SK-N-DZ (cell line): ENCODE results near the gene WDR91.
"Not testable (repeated sequence)": the region's sequence is repeated elsewhere in the genome, so short reads cannot be mapped to it uniquely, and the experiment has no call there.

ENCODE experiments used
- DNase-seq: peaks from one replicate; pipeline ENCODE4 v3.0.0-alpha.2; 2015; ENCODE audit warnings: low spot score

WDR91 gene

DNA sequence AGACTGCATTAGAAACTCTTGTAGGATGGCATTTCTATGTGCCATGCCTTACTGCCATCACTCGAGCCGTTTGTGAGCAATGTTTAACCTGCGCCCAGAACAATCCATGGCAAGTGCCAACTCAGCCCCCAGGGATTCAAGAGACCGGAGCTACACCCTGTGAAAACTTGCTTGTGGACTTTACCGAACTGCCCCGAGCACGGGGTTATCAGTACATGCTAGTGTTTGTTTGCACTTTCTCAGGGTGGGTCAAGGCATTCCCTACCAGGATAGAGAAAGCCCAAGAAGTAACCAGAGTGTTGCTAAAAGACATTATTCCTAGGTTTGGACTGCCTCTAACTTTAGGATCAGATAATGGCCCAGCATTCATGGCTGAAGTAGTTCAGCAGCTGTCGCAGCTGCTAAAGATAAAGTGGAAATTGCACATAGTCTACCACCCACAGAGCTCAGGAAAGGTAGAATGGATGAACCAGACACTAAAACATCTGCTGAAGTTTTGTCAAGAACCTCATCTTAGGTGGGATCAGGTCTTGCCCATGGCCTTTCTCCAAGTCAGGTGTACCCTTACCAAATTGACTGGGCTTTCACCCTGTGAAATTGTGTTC, 31.9 kb downstream of the WDR91 start:
- DNase-seq = no peak

DNA sequence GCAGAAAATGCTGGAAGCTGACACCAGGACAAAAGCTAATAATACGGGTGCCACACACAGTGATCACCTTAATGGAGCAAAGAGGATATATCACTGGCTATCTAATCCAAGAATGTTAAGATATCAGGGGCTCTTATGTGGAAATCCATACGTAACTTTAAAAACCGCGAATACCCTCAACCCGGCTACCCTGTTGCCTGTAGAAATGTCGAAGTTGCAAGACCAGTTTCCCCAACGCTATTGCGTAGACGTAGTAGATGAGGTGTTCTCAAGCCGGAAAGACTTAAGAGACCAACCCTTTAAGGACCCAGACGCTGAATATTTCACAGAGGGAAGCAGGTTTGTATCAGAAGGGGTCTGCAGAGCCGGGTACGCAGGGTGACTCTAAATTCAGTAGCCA, 33.0 kb downstream of the WDR91 start:
- DNase-seq = no peak

DNA sequence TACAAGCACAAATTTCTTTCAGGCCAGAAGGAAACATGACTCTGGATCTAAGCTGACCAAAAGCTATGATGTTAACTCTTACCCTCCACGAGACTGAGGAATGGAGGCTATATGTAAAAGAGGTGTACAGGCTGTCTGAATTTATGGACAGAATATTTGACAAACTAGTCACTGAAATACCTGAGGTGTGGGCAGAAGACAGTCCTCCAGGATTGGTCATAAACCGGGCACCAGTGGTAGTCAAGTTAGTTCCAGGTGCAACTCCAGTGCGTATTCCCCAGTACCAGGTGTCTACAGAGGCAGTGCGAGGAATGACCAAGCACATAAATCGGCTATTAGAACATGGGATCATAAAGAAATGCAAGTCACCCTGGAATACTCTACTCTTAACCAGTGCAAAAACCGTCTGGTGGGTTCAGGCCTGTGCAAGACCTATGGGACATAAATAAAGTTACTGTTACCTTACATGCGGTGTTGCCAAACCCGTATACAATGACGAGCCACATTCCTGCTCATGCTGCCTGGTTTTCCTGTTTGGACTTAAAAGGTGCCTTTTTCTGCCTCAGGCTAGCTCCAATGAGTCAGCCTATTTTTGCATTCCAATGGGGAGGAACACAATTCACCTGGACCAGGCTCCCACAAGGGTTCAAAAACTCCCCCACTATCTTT, 34.2 kb downstream of the WDR91 start:
- no peak for DNase-seq

DNA sequence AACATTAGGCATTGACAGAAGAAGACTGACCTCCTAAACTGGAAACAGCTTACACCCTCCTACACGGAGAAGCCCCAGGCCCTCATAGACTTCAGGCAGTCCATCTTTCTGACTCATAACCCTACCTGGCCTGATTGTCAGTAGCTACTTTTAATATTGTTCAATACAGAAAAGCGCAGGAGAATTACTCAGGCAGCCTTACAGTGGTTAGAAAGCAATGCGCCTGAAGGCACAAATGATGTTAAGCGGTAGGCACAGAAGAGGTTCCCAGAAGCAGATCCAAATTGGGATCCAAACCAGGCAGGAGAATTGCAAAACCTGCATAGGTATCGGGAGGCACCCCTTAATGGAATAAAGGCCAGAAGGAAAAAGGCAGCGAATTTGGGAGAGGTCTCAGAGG, 35.4 kb downstream of the WDR91 start:
- no peak for DNase-seq

DNA sequence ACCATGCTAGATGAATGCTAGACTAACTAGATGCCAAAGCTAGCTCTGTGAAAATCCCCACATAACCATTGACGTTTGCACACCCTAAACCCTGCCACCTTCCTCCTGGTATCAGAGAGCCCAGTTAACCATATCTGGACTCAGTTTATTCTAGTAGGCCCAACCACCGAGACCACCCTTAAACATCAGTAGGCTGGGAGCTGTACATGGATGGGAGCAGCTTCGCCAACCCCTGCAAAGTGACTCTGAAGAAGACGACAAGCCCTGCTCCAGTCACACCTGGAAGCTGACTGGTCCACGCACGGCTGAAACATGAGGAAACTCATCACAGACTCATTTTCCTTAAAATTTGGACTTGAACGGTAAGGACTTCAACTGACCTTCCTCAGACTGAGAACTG, 36.4 kb downstream of the WDR91 start:
- DNase-seq = no peak

DNA sequence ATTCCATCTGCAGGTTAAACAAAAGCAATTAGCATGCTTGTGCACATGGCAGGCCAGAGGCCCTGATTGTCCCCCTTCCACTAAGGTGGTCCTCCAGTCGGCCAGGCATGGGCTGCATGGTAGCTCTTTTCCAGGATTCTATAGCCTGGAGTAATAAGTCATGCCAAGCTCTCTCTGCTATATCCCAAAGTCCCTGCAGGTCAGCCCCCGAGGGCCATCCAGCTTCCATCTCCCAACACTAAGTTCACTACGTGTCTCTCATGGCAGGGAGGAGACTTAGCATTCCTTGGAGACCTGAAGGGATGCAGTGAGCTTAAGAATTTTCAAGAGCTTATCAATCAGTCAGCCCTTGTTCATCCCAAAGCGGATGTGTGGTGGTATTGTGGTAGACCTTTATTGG, 37.4 kb downstream of the WDR91 start:
- DNase-seq = not testable (repeated sequence)

DNA sequence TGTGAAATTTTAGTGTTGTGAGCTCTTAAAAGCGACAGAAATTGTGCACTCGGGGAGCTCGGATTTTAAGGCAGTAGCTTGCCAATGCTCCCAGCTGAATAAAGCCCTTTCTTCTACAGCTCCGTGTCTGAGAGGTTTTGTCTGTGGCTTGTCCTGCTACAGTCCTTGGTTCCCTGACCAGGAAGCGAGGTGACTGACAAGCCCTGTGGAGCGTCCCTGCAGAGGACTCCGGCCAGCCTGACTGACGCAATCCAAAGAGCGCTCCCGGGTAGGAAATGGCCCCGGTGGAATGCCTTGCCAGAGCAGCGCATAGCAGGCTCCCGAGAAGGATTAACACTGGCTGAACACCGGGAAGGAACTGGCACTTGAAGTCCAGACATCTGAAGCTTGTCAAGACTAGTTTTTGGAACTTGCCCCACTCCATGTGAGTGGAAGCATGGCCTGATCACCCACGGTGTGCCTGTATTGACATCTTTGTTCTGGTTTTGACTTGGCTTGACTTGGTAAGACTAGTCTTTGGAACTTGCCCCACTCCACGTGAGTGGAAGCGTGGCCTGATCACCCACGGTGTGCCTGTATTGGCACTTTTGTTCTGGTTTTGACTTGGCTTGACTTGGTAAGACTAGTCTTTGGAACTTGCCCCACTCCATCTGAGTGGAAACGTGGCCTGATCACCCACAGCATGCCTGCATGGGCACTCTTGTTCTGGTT, 39.6 kb downstream of the WDR91 start:
- not testable (repeated sequence) for DNase-seq

DNA sequence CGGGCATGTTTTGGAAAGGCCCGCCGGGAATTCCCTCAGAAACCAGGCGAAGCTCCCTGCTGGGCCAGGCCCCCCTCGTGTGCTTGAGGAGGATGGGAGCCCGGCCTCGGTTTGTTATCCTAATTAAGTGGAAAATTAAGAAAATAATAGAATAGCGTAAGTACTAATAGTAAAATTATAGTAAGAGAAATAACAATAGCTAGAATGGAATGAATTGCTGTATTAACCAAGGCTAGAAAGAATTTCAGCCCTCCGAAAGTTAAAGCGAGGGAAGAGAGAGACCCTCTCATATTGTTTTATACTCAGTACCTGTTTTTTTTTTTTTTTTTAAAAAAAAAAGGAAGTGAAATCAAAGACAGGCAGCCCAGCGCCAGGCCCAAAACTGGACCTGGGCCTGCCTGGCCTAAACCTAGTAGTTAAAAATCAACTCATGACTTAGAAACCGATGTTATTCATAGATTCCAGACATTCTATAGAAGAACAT, 40.3 kb downstream of the WDR91 start:
- DNase-seq = not testable (repeated sequence)

DNA sequence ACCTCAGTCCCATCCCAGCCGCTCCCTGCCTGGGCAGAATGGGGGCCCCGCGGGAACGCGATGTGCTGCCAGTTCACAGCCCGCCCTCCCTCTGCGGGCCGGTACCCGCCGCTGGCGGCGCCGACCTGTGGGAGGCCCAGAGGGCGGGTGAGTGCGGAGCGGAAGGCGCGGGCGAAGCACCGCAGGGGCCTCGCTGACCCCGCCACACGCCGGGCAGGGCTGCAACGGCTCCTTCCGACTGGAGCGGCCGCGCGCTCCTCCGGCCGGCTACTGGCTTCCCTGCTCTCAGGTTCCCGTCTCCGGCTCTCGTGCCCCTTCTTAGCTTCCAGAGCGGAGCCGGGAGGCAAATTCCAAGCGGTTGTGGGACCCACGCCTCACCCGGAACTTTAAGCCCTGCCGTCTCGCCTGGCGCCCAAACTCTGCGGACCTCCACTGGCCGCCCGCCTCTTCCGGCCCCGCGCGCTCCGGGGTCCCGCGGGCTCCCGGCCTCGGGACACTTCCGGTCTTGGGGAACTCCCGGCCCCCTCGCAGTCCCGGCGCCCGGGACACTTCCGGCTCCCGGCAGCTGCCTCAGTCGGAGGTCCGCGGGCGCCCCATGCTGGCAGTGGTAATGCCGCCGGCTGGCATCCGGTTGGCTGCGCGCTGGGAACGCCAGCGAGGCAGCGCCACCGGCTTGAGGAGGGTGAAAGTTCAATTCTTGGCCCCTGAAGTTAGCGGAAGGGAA, 40.9 kb downstream of the WDR91 start, which contains the start of gene CYREN:
Gene CYREN (minus strand): TSS at position 434 of the 724 bp plus-strand sequence. CDS start 1,785 bp downstream, outside the sequence.
- peak; percentile 94 for DNase-seq

DNA sequence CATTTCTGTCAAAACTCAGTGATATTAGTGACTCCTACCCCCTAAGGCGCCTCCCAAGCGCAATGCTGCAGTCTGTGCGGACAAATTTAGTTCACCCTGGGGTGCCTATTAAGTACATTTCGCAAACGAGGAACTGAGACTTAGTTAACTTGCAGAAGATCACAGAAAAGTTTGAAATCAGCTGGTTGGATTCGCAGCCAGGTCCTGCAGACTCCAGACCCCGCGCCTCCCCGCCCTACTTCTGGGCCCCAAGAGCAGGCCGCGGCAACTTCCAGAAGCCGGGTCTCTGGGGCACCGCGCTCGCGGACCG, 41.4 kb downstream of the WDR91 start:
- DNase-seq = no peak

DNA sequence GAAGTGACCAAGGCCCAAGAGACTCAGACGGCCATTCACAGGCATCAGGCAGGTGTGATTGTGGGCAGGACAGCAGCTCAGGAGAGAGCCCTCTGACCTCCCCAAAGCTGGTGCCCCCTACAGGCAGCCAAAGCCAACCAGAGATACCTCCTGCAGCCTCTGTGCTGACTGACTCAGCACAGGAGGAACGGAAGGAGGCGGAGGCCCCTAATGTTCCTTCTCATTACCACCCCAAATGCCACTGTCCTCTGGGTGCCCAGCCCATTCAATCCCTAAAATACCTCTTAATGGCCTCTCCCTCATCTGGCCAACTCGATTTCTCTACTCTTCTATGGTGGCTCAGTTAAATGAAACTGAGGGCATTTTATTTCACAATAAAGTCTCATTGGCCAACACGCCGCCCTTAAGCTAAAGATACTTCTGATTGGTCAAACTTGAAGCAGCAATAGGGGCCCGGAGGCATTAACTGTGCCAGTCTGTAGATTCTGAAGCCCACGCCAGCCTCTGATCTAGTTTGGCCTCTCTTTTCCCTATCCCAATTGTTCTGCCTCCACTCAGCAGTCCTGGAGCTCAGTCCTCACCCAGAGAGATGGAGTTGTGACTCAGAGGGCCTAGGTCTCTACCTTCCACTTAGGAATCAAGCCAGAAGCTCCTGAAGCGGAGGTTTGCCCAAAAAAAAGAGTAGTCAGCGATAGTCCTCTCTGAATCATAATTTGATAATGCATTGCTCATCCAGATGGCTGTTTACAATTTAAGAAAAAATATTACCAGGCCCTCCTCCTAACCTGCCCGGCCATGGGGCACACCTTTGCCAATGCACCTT, 42.0 kb downstream of the WDR91 start:
- no peak for DNase-seq

DNA sequence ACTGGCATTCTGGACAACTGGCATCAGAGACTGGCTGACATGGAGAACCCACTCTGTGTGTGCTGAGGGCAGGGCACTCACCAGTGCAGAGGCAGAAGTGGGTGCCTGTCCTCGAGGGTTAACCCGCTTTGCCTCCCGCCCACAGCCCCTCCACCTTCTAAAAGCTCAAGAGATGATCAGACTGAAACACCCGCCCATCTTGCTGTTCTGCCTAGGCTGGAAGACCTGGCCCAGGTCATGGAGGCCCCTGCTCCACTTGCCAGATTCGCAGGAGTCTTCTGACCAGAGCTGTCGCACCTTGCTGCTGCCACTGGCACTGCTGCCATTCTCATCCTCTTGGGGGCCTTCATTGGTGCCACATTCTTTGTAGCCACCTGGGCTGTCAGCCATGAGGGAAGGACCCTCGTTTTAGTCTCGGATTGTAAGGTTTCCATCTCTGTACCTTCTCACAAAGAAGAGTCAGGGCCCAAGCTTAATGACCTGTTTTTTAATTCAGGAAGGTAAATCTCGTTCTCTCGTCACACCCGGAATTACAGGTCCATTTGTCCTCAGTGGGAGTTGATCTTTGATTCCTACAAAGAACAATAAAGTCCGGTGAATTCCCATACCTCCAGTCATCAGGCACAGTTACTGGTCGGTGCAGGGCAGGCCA, 42.7 kb downstream of the WDR91 start:
- no peak for DNase-seq

DNA sequence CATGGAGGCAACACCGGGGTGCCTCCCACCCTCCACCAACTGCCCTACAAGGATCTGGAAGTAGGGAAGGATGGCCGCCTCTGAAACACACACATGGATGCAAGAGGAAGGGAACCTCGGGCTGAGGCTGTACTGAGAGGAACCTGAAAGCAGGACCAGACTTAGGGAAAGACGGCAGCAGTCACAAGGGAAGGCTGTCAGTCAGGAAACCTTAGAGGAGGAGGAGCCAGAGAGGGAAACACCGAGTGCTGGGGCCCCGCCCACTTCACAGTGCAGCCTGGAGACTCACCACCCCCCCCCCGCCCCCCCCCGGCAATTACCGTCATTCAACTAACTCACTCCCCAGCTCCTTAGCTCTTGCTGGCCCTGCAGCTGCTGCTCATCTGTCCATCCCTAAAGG, 43.3 kb downstream of the WDR91 start:
- DNase-seq = no peak

DNA sequence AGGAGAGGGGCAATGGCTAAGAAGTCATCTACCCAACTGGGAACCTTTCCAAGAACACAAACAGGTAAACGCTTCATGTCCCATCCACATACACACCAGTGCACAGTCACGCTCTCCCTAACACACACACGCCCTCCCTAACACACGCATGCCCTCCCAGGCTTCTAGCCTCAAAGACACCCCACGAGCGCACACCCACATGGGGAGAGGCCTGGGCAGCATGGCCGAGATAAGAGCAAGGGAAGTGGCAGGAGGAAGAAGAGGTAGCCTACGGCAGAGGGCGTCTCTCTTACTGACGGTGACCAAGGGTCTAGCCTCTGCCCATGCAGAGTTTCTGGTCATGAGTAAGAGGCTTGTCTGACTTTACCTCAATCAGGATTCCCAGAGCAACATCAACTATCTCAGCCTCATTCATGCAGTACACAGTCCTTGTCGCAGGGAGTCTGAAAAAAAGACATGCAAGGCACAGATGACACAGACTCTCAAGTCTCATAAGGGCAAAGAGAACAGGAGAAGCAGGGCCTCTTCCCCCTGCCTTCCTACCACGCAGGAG, 43.9 kb downstream of the WDR91 start:
- DNase-seq = no peak

DNA sequence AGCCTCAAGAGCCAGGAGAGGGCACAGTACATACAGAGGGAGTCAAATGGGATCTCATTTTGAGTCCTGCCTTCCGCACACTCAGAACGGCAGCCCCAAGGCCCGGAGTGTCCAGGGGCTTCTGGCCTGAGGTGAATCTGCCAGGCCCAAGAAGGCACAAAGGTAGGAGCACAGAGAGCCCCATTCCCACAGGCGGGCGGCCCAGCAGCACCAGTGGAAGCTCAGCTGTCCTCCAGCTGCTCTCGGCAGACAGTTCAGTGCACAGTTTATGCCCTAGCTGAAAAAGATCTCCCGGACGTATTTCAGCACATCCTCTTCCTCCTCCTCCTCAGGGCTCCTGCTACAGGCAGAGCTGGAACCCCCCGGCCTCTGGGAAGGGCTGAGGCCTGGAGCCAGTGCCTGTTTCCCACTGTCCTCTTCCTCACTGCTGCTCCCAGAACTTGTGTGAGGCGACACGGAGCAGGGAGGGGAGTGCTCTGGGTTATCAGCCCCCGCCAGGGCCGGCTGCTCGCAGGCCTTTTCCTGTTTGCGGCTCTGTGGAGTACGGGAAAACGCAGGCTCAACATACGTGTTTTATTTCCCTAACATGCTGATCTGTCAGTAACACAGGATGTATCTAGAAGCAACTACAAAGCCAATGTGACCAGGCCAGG, 44.9 kb downstream of the WDR91 start:
- no peak for DNase-seq

DNA sequence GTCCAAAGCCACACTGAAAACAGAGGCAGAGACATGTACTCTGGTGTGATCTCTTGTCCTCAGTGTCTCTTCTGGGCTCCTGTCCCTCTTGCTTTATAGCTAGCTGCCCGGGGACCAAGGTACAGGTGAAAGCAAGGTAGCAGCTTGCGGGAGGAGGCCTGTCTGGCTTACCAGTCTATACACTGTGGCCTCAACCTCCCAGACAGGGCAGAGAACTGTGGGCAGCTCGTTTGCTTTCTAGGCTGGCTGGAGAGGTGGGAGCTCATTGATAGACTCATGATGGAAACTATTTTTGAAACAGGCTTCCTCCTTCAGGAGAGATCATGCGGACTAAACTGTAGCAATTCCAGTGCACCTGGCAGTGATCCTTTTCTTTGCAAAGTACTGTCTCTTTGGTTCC, 45.5 kb downstream of the WDR91 start:
- DNase-seq = no peak

DNA sequence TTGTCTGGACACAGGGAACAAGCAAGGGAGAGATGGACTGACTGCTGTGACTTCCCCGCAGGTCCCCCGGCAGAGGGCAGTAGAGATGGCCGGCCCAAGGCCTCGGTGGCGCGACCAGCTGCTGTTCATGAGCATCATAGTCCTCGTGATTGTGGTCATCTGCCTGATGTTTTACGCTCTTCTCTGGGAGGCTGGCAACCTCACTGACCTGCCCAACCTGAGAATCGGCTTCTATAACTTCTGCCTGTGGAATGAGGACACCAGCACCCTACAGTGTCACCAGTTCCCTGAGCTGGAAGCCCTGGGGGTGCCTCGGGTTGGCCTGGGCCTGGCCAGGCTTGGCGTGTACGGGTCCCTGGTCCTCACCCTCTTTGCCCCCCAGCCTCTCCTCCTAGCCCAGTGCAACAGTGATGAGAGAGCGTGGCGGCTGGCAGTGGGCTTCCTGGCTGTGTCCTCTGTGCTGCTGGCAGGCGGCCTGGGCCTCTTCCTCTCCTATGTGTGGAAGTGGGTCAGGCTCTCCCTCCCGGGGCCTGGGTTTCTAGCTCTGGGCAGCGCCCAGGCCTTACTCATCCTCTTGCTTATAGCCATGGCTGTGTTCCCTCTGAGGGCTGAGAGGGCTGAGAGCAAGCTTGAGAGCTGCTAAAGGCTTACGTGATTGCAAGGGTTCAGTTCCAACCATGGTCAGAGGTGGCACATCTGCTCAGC, 46.8 kb downstream of the WDR91 start:
- no peak for DNase-seq

DNA sequence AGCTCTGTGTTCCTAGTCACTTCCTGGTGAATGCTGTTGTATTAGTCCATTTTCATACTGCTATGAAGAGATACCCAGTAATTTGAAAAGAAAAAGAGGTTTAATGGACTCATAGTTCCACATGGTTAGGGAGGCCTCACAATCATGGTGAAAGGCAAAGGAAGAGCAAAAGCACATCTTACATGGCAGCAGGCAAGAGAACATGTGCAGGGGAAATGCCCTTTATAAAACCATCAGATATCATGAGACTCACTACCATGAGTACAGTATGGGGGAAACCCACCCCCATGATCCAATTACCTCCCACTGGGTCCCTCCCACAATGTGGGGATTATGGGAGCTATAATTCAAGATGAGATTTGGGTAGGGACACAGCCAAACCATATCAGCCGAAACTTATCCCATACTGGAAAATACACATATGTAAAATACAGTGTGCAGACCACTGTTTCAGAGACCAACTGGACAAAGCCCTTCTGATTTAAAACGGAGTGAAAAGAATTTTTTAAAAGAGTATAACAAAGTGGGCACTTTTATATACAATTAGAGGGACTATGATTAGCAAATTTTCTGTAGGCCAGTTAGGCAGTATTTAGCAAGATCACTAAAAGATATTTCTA, 48.8 kb downstream of the WDR91 start:
- DNase-seq = no peak

DNA sequence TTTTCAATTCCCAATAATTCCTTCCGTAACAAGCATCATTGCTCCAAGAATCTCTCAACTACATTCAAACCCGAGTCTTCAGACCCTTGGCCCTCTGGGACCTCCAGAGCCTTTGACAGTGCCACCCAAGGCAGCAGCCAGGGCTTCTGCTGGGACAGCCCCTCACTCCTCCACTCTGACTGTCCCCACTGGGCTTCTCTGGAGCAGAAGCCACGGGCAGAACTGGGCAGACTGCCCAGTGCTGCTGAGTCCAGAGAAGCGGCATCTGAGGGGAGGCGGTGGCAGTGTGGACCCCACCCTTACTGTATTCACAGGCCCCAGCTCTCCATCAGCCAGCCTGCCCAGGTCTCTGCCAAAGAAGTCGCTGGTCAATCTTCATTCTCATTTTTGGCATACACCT, 49.7 kb downstream of the WDR91 start:
- DNase-seq = no peak
